Endothelial cell of umbilical vein (primary cell): ENCODE measurements around the gene NOTCH3. TPM values are rescaled to one million over a fixed set of nuclear protein-coding genes. Genes with fewer than 3 reads are reported as not detected.

Source experiments
- BruUV-seq: library from RNA; stranded (reverse); fragments of 400-500 nt; replicated peaks from 2 replicates; lab custom pipeline; 2021; lab: Mats Ljungman, UMichigan
- CTCF ChIA-PET: fragments of 300-600, 350-600 bp; sonication (Branson Sonifier 250); formaldehyde crosslinking; loops from one replicate; lab custom pipeline; 2021; ENCODE audit warnings: antibody characterized with exemption, inconsistent platforms; lab: Charles Lee
- POLR2A ChIA-PET: fragments of 300-600, 350-600 bp; sonication (Branson Sonifier 250); formaldehyde crosslinking; loops from one replicate; lab custom pipeline; 2021; ENCODE audit warnings: antibody characterized with exemption, inconsistent platforms; lab: Charles Lee
- DNase-seq: peaks from one replicate; pipeline ENCODE4 v3.0.0-alpha.2; 2011; ENCODE audit warnings: low read depth, low spot score
- FAIRE-seq: peaks from 2 replicates; lab custom pipeline; 2011; peaks lifted over from hg19 to GRCh38; lab: Jason Lieb, UNC
- H2AFZ ChIP-seq: 2 replicates; pipeline ENCODE4 v1.6.0; 2012; ENCODE audit warnings: low read depth, low read length, control low read depth, inconsistent platforms
- H3K27ac ChIP-seq: 2 replicates; pipeline ENCODE4 v1.5.1; 2011; ENCODE audit warnings: low read depth, mild to moderate bottlenecking, control low read depth, low read length, moderate library complexity; ENCODE audit not compliant: insufficient read depth
- H3K27me3 ChIP-seq, 2 experiments: 2 replicates each; pipeline versions ENCODE4 v1.6.0 to v1.6.1; 2011; ENCODE audit warnings: low read length in 2 of 2, mixed read lengths in 1 of 2; ENCODE audit not compliant: control insufficient read depth in 2 of 2, insufficient read depth in 2 of 2
- H3K36me3 ChIP-seq, 2 experiments: 2 replicates in 1 of 2; 3 replicates in 1 of 2; pipeline ENCODE4 v1.5.1; 2011; ENCODE audit warnings: low read length in 2 of 2, mild to moderate bottlenecking in 1 of 2, moderate library complexity in 1 of 2; ENCODE audit not compliant: control insufficient read depth in 2 of 2, insufficient read depth in 2 of 2; ENCODE audit errors: extremely low read depth in 1 of 2
- H3K4me1 ChIP-seq: 3 replicates; pipeline ENCODE4 v1.5.1; 2011; ENCODE audit warnings: mild to moderate bottlenecking, low read length; ENCODE audit not compliant: control insufficient read depth, insufficient read depth; ENCODE audit errors: extremely low read depth
- H3K4me2 ChIP-seq: 2 replicates; pipeline ENCODE4 v1.6.1; 2011; ENCODE audit warnings: low read length, control low read depth, mixed read lengths; ENCODE audit not compliant: insufficient read depth
- H3K4me3 ChIP-seq, 3 experiments: fragments of 200-600 bp in 1 of 3; sonication (generic), shearing (Covaris generic) in 1 of 3; replicated peaks in 1 of 3; 2 replicates each; pipeline ENCODE4 v1.5.1; 2011 to 2016; ENCODE audit warnings: control low read depth in 3 of 3, low read length in 3 of 3, mild to moderate bottlenecking in 2 of 3, inconsistent platforms in 1 of 3, low read depth in 1 of 3, moderate library complexity in 1 of 3; ENCODE audit not compliant: insufficient read depth in 1 of 3
- H3K79me2 ChIP-seq: 2 replicates; pipeline ENCODE4 v1.6.0; 2012; ENCODE audit warnings: low read length, inconsistent platforms; ENCODE audit not compliant: control insufficient read depth, insufficient read depth
- H3K9ac ChIP-seq: replicated peaks from 2 replicates; pipeline ENCODE3; 2011; ENCODE audit warnings: low read length, control low read depth; ENCODE audit not compliant: insufficient read depth; ENCODE audit errors: extremely low read depth
- H3K9me1 ChIP-seq: replicated peaks from 3 replicates; pipeline ENCODE4 v1.6.0; 2011; ENCODE audit warnings: mild to moderate bottlenecking, low read length; ENCODE audit not compliant: control insufficient read depth, insufficient read depth; ENCODE audit errors: extremely low read depth
- H3K9me3 ChIP-seq: replicated peaks from 2 replicates; pipeline ENCODE4 v1.5.1; 2012; ENCODE audit warnings: low read length, inconsistent platforms; ENCODE audit not compliant: control insufficient read depth, insufficient read depth
- H4K20me1 ChIP-seq: replicated peaks from 2 replicates; pipeline ENCODE3; 2011; ENCODE audit warnings: mild to moderate bottlenecking, low read length; ENCODE audit not compliant: control insufficient read depth, insufficient read depth; ENCODE audit errors: extremely low read depth
- EZH2 ChIP-seq: IDR thresholded peaks from 2 replicates; pipeline ENCODE4 v1.6.1; 2012; ENCODE audit warnings: borderline replicate concordance, low read depth, mild to moderate bottlenecking, moderate library complexity, low read length, inconsistent platforms; ENCODE audit not compliant: severe bottlenecking
- FOS ChIP-seq: IDR thresholded peaks from 2 replicates; pipeline ENCODE4 v1.6.1; 2011; ENCODE audit warnings: mild to moderate bottlenecking, low read length, moderate library complexity, borderline replicate concordance; ENCODE audit not compliant: insufficient read depth
- JUN ChIP-seq: IDR thresholded peaks from 2 replicates; pipeline ENCODE4 v1.6.1; 2011; ENCODE audit warnings: borderline replicate concordance, low read depth; ENCODE audit not compliant: insufficient read length, insufficient read depth
- MAX ChIP-seq: IDR thresholded peaks from 2 replicates; pipeline ENCODE4 v1.6.1; 2011; ENCODE audit not compliant: insufficient read depth, insufficient read length
- POLR2AphosphoS5 ChIP-seq: IDR thresholded peaks from 2 replicates; pipeline ENCODE4 v1.6.1; 2012; ENCODE audit warnings: low read depth, mild to moderate bottlenecking, control low read depth, low read length, moderate library complexity; ENCODE audit not compliant: insufficient read depth
- dilution Hi-C: fragments of 300-500 bp; cut with MboI; formaldehyde crosslinking; loops from one replicate; pipeline ENCODE4 v1.15.0; 2019; ENCODE audit warnings: low sequenced_read_pairs; ENCODE audit not compliant: extremely low pct_ligation_motif_present
- intact Hi-C: fragments of 100-400 bp; cut with micrococcal nuclease; formaldehyde crosslinking; loops from one replicate; pipeline ENCODE4 v1.10.0; 2022
- polyA plus RNA-seq, 4 experiments: library from polyadenylated mRNA; depleted of rRNA in 3 of 4; stranded (reverse) in 3 of 4; unstranded in 1 of 4; fragments of >200 nt; gene quantifications; 2 replicates each; pipeline versions ENCODE4 v1.2.1 to v1.2.3, GENCODE V29; 2011 to 2012; ENCODE audit warnings: missing spikeins in 1 of 4
- total RNA-seq: library from RNA; stranded (reverse); gene quantifications from 2 replicates; pipeline ENCODE4 v1.2.3, GENCODE V29; 2021

The NOTCH3 gene
- total and polyA plus RNA-seq, 2 donors (not counting 3 experiments of a cell fraction or from before 2014, with no cell fraction given), result 0.63 to 1.5 TPM

- H3K27me3 ChIP-seq, result no peaks in the 10 kb centered on the region
- no peaks in the 10 kb centered on the region for H3K79me2 ChIP-seq
- H3K4me2 ChIP-seq, result peak overlapping the region; percentile 59
- H2AFZ ChIP-seq, result peak overlapping the region; percentile 96
- no peaks in the 10 kb centered on the region for H3K9me3 ChIP-seq
- DNase-seq, result no peak
- dilution Hi-C loops (no loop called here), intact Hi-C loops (loop anchor here (1.0 to 2.0 kb wide), 2 partner anchors 27 to 47 kb away; no protein-coding TSS in a partner anchor)
- H3K27ac ChIP-seq, result peak overlapping the region; percentile 27
- CTCF ChIA-PET, result interaction anchor here (0.9 to 1.7 kb wide), 3 partner anchors 11 to 132 kb away, joined by 3 to 4 read pairs (median 3); no protein-coding TSS in a partner anchor
- peak overlapping the region; percentile 43 to 52 (median 44) for H3K4me3 ChIP-seq
- POLR2A ChIA-PET, result no interaction called here
- peaks cover 9% of the 10 kb centered on the region for H3K4me1 ChIP-seq
- BruUV-seq, result no TSS peak
- no peaks in the 10 kb centered on the region for H3K9me1 ChIP-seq
- H3K36me3 ChIP-seq, result no peaks in the 10 kb centered on the region
- no peaks in the 10 kb centered on the region for H4K20me1 ChIP-seq
- TF ChIP-seq EZH2, result no peak
- TF ChIP-seq JUN, result no peak
- H3K9ac ChIP-seq, result peak overlapping the region; percentile 28
- no peak for FAIRE-seq
Observed at GRCh38 chr19:15223649-15224361, 23.0 kb upstream of the NOTCH3 start.

DNA sequence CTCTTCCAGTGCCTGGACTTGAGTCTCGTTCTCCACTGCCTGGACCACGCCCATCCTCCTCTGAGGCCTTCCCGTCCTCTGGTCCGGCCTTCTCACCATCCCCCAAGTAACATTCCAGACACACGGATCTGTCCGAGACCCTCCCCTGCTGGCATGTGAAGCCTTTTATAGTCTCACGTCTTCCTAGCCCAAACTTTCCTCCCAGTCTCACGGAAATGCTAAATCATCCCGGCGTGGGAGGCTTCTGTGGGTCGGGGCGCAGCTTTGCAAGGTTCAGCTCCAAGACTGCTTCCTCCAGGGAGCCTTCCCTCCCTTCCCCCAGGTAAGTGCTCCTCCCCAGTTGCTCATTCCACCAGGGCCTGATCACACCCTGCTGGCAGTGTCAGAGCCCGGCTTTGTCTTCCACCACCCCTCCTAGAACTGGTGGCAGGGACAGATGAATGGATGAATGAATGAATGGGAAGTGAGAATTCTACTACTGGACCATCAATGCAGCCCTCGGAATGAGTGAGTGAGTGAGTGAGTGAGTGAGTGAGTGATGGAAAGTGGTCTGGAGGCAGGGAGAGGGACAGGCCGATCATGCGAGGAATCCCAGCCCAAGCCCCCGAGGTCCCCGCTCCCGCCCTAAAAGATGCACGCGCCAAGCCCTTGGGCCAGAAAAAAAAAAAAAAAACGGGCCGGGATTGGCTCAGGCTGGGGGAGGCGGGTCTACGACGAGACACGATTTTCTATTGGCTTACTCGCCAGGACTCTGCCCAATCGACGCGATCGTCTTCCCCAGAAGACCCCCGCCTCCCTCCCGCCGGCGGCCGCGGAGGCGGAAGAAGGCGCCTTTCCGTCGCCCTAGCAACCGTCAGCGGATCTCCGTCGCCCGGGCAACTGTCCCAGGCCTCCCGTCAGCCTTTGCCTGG, 22.2 kb upstream of the NOTCH3 start:
- H3K79me2 ChIP-seq, result no peaks in the 10 kb centered on the region
- DNase-seq (peak; percentile 93), FAIRE-seq (peak; percentile 96)
- H3K9ac ChIP-seq, result peak overlapping the region; percentile 28
- no TSS peak for BruUV-seq
- POLR2A ChIA-PET, result no interaction called here
- CTCF ChIA-PET, result interaction anchor here (0.9 to 1.7 kb wide), 2 partner anchors 11 to 27 kb away, joined by 3 to 4 read pairs; no protein-coding TSS in a partner anchor
- H2AFZ ChIP-seq, result peak overlapping the region; percentile 96
- no peaks in the 10 kb centered on the region for H3K9me1 ChIP-seq
- dilution Hi-C loops (no loop called here), intact Hi-C loops (loop anchor here (1.0 to 2.0 kb wide), 2 partner anchors 28 to 46 kb away; no protein-coding TSS in a partner anchor)
- H4K20me1 ChIP-seq, result no peaks in the 10 kb centered on the region
- H3K36me3 ChIP-seq, result no peaks in the 10 kb centered on the region
- no peaks in the 10 kb centered on the region for H3K9me3 ChIP-seq
- H3K27me3 ChIP-seq, result no peaks in the 10 kb centered on the region
- no peak overlapping the region for H3K27ac ChIP-seq
- peak overlapping the region; percentile 71 for H3K4me2 ChIP-seq
- TF ChIP-seq POLR2AphosphoS5 (peak; percentile 26), MAX (no peak), FOS (no peak)
- peak overlapping the region; percentile 43 to 52 (median 44) for H3K4me3 ChIP-seq
- peaks cover 9% of the 10 kb centered on the region for H3K4me1 ChIP-seq
